ENCODE data around the gene TCP11X2. TPM values are rescaled to one million over a fixed set of nuclear protein-coding genes. Genes with fewer than 3 reads are reported as not detected.

TCP11X2 gene
- total RNA-seq (2022; extraction: Qiagen RNA extraction; ENCODE audit: low read depth), result not detected in 5 replicates

GRCh38 chrX:102471762-102472220, at the start of gene TCP11X2:
TCP11X2 (minus strand) TSS chrX:102471812.

GRCh38 chrX:102515975-102516941, 44.6 kb upstream of the TCP11X2 start, which contains the start of gene TMSB15A:
TMSB15A (minus strand) TSS chrX:102516739.

GRCh38 chrX:102439908-102440307, 31.7 kb downstream of the TCP11X2 start, which contains the start of gene NXF2B:
NXF2B (minus strand) TSS chrX:102440008; CDS start chrX:102380036, 59,972 bp downstream.

Other genes with a start within 250 kb of the TCP11X2 start
- not detected in 5 replicates for gene NXF2, start 224.6 kb downstream of the TCP11X2 start, total RNA-seq (2022; extraction: Qiagen RNA extraction; ENCODE audit: low read depth)
- gene NXF2B, start 31.8 kb downstream of the TCP11X2 start, total RNA-seq (2022; extraction: Qiagen RNA extraction; ENCODE audit: low read depth), result not detected in 5 replicates
- 0.61 to 0.85 TPM (median 0.62 TPM) in 3 of 5 replicates, not detected in the others for gene TMSB15A, start 44.9 kb upstream of the TCP11X2 start, total RNA-seq (2022; extraction: Qiagen RNA extraction; ENCODE audit: low read depth)
- gene ARMCX5, start 127.7 kb upstream of the TCP11X2 start, total RNA-seq (2022; extraction: Qiagen RNA extraction; ENCODE audit: low read depth), result 8.8 to 11.5 TPM (median 10.9 TPM) in 5 replicates
- gene GPRASP1, start 179.7 kb upstream of the TCP11X2 start, total RNA-seq (2022; extraction: Qiagen RNA extraction; ENCODE audit: low read depth), result 0.22 to 0.42 TPM (median 0.34 TPM) in 5 replicates
- gene GPRASP2, start 240.6 kb upstream of the TCP11X2 start, total RNA-seq (2022; extraction: Qiagen RNA extraction; ENCODE audit: low read depth), result 4.2 to 7.6 TPM (median 6.2 TPM) in 5 replicates
- 3.1 to 5.0 TPM (median 4.0 TPM) in 5 replicates for gene GPRASP3, start 248.9 kb upstream of the TCP11X2 start, total RNA-seq (2022; extraction: Qiagen RNA extraction; ENCODE audit: low read depth)

Data from A549 treated with ZK216348 at 1 μM for 4 hours (cell line).